Measurements from ENCODE around the gene PXDN.
A peak's percentile ranks its signal among the peaks of the same experiment; 100 is the strongest.
"Not testable (repeated sequence)": the region's sequence is repeated elsewhere in the genome, so short reads cannot be mapped to it uniquely, and the experiment has no call there.

Gene PXDN
- total RNA-seq, result 0.61 to 2.7 reads per million in 2 experiments

GRCh38 chr2:1744446-1745170, at the start of gene PXDN:
TSS of gene PXDN (minus strand) at chr2:1744515. CDS start at chr2:1744455, 60 bp downstream.
- no peak for DNase-seq (ENCODE audit: low read depth)

- DNase-seq (ENCODE audit: low read depth), result no peak
These were observed 49.6 kb upstream of the PXDN start for GRCh38 chr2:1793868-1794445.

- DNase-seq (ENCODE audit: low read depth), result no peak
These were observed 48.9 kb upstream of the PXDN start for GRCh38 chr2:1793001-1793867.

GRCh38 chr2:1791685-1792435, 47.5 kb upstream of the PXDN start:
- no peak for DNase-seq (ENCODE audit: low read depth)

- DNase-seq (ENCODE audit: low read depth), result no peak
These were observed 46.8 kb upstream of the PXDN start for GRCh38 chr2:1791006-1791605.

- DNase-seq (ENCODE audit: low read depth), result no peak
These were observed 46.2 kb upstream of the PXDN start for GRCh38 chr2:1790473-1790872.

GRCh38 chr2:1789610-1790009, 45.3 kb upstream of the PXDN start:
- no peak for DNase-seq (ENCODE audit: low read depth)

- no peak for DNase-seq (ENCODE audit: low read depth)
These were observed 44.2 kb upstream of the PXDN start for GRCh38 chr2:1788478-1788959.

- no peak for DNase-seq (ENCODE audit: low read depth)
These were observed 43.6 kb upstream of the PXDN start for GRCh38 chr2:1787755-1788477.

GRCh38 chr2:1784986-1785617, 40.8 kb upstream of the PXDN start:
- no peak for DNase-seq (ENCODE audit: low read depth)

GRCh38 chr2:1784087-1784486, 39.8 kb upstream of the PXDN start:
- DNase-seq (ENCODE audit: low read depth), result no peak

GRCh38 chr2:1782514-1782913, 38.2 kb upstream of the PXDN start:
- DNase-seq (ENCODE audit: low read depth), result no peak

GRCh38 chr2:1781291-1782080, 37.2 kb upstream of the PXDN start:
- DNase-seq (ENCODE audit: low read depth), result peak; percentile 33

GRCh38 chr2:1780693-1781092, 36.4 kb upstream of the PXDN start:
- DNase-seq (ENCODE audit: low read depth), result no peak

GRCh38 chr2:1780054-1780453, 35.7 kb upstream of the PXDN start:
- DNase-seq (ENCODE audit: low read depth), result not testable (repeated sequence)

- no peak for DNase-seq (ENCODE audit: low read depth)
These were observed 34.3 kb upstream of the PXDN start for GRCh38 chr2:1778566-1778965.

GRCh38 chr2:1777781-1778180, 33.5 kb upstream of the PXDN start:
- DNase-seq (ENCODE audit: low read depth), result no peak

- DNase-seq (ENCODE audit: low read depth), result no peak
These were observed 32.8 kb upstream of the PXDN start for GRCh38 chr2:1777156-1777555.

- DNase-seq (ENCODE audit: low read depth), result no peak
These were observed 31.3 kb upstream of the PXDN start for GRCh38 chr2:1775511-1776035.

All from T follicular helper cell (primary cell).